Body of pancreas (tissue), 4 donors: ENCODE measurements around the gene GSDME. TPM values are rescaled to one million over a fixed set of nuclear protein-coding genes. Genes with fewer than 3 reads are reported as not detected.

Source experiments
- ATAC-seq: fragments of 150-250 bp; one replicate; pipeline ENCODE4 v1.9.1; 2016
- DNase-seq, 4 donors: peaks; one replicate each; pipeline ENCODE4 v3.0.0-alpha.2; 2019
- H3K27ac ChIP-seq, 4 donors: fragments of 200-600 bp; sonication (generic); 1 replicate in 3 of 4; 2 replicates in 1 of 4; pipeline versions ENCODE4 v1.5.1 to v1.6.1; 2016 to 2019; ENCODE audit warnings: mild to moderate bottlenecking in 1 of 4, mixed read lengths in 1 of 4, moderate library complexity in 1 of 4
- H3K27me3 ChIP-seq, 2 donors: fragments of 200-600 bp; sonication (generic); one replicate each; pipeline ENCODE4 v1.6.0; 2016; ENCODE audit warnings: mild to moderate bottlenecking in 1 of 2
- H3K36me3 ChIP-seq, 2 donors: fragments of 200-600 bp; sonication (generic); replicated peaks in 1 of 2; 2 replicates each; pipeline ENCODE4 v1.5.1; 2016; ENCODE audit warnings: low read depth in 2 of 2; ENCODE audit not compliant: insufficient read depth in 1 of 2
- H3K4me1 ChIP-seq: fragments of 200-600 bp; sonication (generic); one replicate; pipeline ENCODE4 v1.6.0; 2016
- H3K4me3 ChIP-seq, 2 donors: fragments of 200-600 bp; sonication (generic); 1 replicate in 1 of 2; 2 replicates in 1 of 2; pipeline ENCODE4 v1.5.1; 2016 to 2019
- H3K9me3 ChIP-seq, 3 donors: fragments of 200-600 bp; sonication (generic); 1 replicate in 2 of 3; 2 replicates in 1 of 3; pipeline ENCODE4 v1.5.1; 2016
- POLR2A ChIP-seq, 3 donors: fragments of 450-650 bp; IDR thresholded peaks; one replicate each; pipeline ENCODE4 v1.6.1; 2016; ENCODE audit warnings: antibody characterized with exemption in 3 of 3, mild to moderate bottlenecking in 2 of 3
- WGBS, 2 donors: methylation state at CpG; one replicate each; pipeline ENCODE4 v1.1.5; 2017; 5-methylcytosine and 5-hydroxymethylcytosine counted together
- intact Hi-C: fragments of 100-400 bp; cut with DNase I; formaldehyde crosslinking; loops from one replicate; pipeline ENCODE4 v1.15.1; 2023
- total RNA-seq, 2 donors: library from RNA; depleted of rRNA; stranded (reverse); fragments of >200 nt; gene quantifications; one replicate each; pipeline ENCODE4 v1.1.0, GENCODE V29; 2016
- TF ChIP-seq, protein P1 (sequence below), 7 experiments: fragments of 450-650 bp in 4 of 7; fragments of 200-600 bp in 3 of 7; sonication (generic) in 3 of 7; IDR thresholded peaks; one replicate each; pipeline ENCODE4 v1.5.1; 2016 to 2019; ENCODE audit warnings: antibody characterized with exemption in 7 of 7

Gene GSDME
- total RNA-seq, 2 donors from 2014 or later: 3.6 to 5.3 TPM

DNA sequence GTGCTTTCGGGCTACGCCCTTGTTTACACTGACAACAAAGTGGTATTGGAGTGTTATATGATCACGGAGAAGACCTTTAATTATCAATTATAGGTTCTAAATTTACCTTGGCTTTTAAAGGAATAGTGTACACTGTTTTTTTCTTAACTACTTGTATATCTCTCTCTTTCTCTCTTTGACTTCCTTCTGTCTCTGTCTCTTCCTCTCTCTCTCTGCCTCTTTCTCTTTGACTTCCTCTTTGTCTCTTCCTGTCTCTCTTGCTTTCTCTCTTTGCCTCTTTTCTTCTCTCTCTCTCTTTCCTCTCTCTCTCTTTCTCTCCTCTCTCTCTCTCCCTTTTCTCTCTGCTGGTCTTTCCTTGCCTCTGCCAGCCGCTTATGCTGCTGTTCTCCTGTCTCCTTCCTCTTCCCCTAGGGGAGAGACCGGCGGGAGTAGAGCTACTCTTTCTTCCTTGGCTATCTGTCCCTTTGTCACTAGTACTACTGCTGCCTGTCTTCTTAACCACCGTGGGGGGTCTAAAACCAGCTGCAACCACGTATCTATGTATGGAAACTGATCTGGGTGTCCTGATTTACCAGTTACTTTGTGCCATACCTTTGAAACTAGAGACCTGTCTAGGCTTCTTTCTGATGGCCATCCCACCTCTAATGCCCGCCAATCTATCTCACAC lies 36.9 kb upstream of the GSDME start:
- H3K4me1 ChIP-seq: no peaks in the 10 kb centered on the region
- no peak overlapping the region for H3K4me3 ChIP-seq
- intact Hi-C loops: no loop called here
- H3K36me3 ChIP-seq: no peaks in the 10 kb centered on the region
- no peaks in the 10 kb centered on the region for H3K9me3 ChIP-seq
- TF ChIP-seq POLR2A (IDR thresholded peaks at IDR 0.05): no peak
- TF ChIP-seq, protein P1, sequence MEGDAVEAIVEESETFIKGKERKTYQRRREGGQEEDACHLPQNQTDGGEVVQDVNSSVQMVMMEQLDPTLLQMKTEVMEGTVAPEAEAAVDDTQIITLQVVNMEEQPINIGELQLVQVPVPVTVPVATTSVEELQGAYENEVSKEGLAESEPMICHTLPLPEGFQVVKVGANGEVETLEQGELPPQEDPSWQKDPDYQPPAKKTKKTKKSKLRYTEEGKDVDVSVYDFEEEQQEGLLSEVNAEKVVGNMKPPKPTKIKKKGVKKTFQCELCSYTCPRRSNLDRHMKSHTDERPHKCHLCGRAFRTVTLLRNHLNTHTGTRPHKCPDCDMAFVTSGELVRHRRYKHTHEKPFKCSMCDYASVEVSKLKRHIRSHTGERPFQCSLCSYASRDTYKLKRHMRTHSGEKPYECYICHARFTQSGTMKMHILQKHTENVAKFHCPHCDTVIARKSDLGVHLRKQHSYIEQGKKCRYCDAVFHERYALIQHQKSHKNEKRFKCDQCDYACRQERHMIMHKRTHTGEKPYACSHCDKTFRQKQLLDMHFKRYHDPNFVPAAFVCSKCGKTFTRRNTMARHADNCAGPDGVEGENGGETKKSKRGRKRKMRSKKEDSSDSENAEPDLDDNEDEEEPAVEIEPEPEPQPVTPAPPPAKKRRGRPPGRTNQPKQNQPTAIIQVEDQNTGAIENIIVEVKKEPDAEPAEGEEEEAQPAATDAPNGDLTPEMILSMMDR (IDR thresholded peaks at IDR 0.05): no peak
- WGBS, 2 donors: 67% methylated on average over 9 of the region's 9 CpGs
- H3K27ac ChIP-seq: no peak overlapping the region
- no peak for DNase-seq
- no peak for ATAC-seq
- no peaks in the 10 kb centered on the region for H3K27me3 ChIP-seq

DNA sequence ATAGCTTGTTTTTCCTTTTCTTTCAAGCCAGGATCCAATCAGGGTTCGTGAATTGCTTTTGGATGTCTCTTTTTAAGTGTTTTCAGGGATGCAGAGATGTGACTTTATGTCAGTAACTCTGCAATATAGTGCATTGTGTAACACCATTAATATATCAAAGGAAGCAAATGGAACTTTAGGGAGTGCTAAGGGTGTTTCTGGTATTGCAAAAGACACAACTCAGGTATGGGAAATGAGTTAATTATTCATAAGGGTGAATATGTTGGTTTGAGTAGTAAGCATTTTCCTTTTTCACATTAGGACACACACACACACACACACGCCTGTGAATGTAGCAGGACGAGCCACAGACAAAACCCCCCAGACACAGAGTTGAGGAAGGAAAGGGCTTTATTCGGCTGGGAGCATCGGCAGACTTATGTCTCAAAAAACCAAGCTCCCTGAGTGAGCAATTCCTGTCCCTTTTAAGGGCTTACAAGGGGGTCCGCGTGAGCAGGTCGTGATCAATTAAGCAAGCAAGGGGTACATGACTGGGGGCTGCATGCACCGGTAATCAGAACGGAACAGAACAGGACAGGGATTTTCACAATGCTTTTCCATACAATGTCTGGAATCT lies 31.8 kb upstream of the GSDME start:
- H3K27ac ChIP-seq: no peak overlapping the region
- no peaks in the 10 kb centered on the region for H3K4me1 ChIP-seq
- 84 to 88% methylated on average over 8 to 10 of the region's 10 CpGs for WGBS, 2 donors
- DNase-seq: no peak
- ATAC-seq: no peak
- H3K9me3 ChIP-seq: no peaks in the 10 kb centered on the region
- no peaks in the 10 kb centered on the region for H3K27me3 ChIP-seq
- no peak overlapping the region for H3K4me3 ChIP-seq
- TF ChIP-seq, protein P1 (IDR thresholded peaks at IDR 0.05): no peak
- TF ChIP-seq POLR2A (IDR thresholded peaks at IDR 0.05): no peak
- intact Hi-C loops: no loop called here
- H3K36me3 ChIP-seq: no peaks in the 10 kb centered on the region

DNA sequence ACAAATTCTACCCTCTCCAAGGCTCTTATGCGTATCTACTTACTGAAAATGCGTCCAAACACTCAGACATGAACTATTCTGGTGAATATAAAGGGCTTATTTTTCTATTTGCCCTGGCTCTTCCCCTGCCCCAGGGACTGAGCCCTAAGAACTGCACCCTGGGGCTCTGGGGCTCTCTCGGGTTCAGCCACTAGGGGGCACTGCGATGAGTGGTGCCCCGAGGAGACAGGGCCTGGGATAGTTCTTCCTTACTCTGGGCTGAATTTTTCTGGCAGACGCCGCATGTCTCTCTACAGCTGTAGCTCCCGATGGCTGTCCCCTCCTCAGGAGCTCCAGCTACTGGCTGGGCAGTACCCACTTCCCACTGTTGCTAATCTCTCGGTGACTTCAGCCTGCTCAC lies 30.8 kb upstream of the GSDME start:
- Histone ChIP-seq H3K4me3 (no peak overlapping the region), H3K36me3 (no peaks in the 10 kb centered on the region), H3K9me3 (no peaks in the 10 kb centered on the region), H3K27ac (no peak overlapping the region), H3K27me3 (no peaks in the 10 kb centered on the region), H3K4me1 (no peaks in the 10 kb centered on the region)
- DNase-seq (no peak), ATAC-seq (no peak)
- WGBS, 2 donors: 90 to 93% methylated on average over 9 of the region's 9 CpGs
- intact Hi-C loops: no loop called here
- no peak for TF ChIP-seq POLR2A (IDR thresholded peaks at IDR 0.05)
- TF ChIP-seq, protein P1 (IDR thresholded peaks at IDR 0.05): no peak

DNA sequence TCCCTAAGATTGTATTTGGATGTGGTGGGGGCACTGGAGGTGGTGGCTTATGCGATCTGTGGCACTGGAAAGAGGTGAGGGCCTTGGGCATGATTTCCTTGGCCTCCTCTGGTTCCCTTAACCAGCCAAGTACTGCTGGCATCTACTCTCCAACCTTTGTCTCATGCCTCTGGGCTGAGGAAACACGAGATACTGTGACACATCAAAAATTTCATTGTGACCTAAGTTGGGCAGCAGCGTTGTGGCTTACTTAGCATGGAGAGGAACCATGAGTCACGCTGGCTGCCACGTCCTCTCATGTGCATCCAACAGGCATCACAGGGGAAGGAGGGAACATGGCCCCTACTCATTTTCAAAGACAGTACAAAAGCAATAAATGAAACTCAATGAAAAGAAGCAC lies 29.7 kb upstream of the GSDME start:
- intact Hi-C loops: no loop called here
- no peak for ATAC-seq
- TF ChIP-seq, protein P1 (IDR thresholded peaks at IDR 0.05): no peak
- TF ChIP-seq POLR2A (IDR thresholded peaks at IDR 0.05): no peak

DNA sequence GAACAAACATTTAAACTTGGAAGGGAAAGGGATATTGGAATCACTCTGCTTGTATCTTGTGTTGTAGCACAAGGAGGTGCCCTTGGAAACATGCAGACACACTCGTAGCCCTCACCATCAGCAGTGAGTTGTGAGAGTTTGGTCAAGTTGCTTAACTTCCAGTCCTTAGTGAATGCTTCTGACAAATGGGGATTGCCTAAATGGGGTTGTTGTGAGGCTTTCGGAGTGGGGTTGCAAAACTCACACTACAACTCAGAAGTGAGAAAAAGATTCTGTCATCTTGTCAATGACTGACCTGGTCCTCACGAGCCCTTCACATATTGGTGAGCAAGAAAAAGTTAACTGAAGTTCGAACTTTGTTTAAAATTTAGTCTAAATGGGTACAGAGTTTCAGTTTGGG lies 29.0 kb upstream of the GSDME start:
- Histone ChIP-seq H3K27me3 (no peaks in the 10 kb centered on the region), H3K9me3 (no peaks in the 10 kb centered on the region), H3K36me3 (no peaks in the 10 kb centered on the region), H3K4me1 (no peaks in the 10 kb centered on the region), H3K27ac (no peak overlapping the region), H3K4me3 (no peak overlapping the region)
- WGBS, 2 donors: 71 to 82% methylated on average over 4 of the region's 4 CpGs
- intact Hi-C loops: no loop called here
- no peak for DNase-seq
- no peak for TF ChIP-seq POLR2A (IDR thresholded peaks at IDR 0.05)
- TF ChIP-seq, protein P1 (IDR thresholded peaks at IDR 0.05): no peak
- no peak for ATAC-seq

More for the DNA sequence above, 29.7 kb upstream of the GSDME start:
- DNase-seq: peak in 1 of 4 donors; percentile 62
- 75 to 79% methylated on average over 5 of the region's 5 CpGs for WGBS, 2 donors
- no peaks in the 10 kb centered on the region for H3K9me3 ChIP-seq
- no peaks in the 10 kb centered on the region for H3K4me1 ChIP-seq
- peak overlapping the region in 1 of 4 donors; percentile 34 for H3K27ac ChIP-seq
- H3K27me3 ChIP-seq: no peaks in the 10 kb centered on the region
- H3K4me3 ChIP-seq: no peak overlapping the region
- no peaks in the 10 kb centered on the region for H3K36me3 ChIP-seq
